GM21528 (cell line): Measurements from ENCODE around the gene PDE4D.

Experiments
- ATAC-seq: cut with Tn5 transposase; IDR thresholded peaks from one replicate; pipeline ENCODE4 v1.9.1; 2021; ENCODE audit warnings: mild to moderate bottlenecking, moderate library complexity; ENCODE audit not compliant: unreplicated experiment, low FRiP score

PDE4D gene

GRCh38 chr5:59564895-59565294 is 328.6 kb downstream of the PDE4D start:
- no peak for ATAC-seq

DNA sequence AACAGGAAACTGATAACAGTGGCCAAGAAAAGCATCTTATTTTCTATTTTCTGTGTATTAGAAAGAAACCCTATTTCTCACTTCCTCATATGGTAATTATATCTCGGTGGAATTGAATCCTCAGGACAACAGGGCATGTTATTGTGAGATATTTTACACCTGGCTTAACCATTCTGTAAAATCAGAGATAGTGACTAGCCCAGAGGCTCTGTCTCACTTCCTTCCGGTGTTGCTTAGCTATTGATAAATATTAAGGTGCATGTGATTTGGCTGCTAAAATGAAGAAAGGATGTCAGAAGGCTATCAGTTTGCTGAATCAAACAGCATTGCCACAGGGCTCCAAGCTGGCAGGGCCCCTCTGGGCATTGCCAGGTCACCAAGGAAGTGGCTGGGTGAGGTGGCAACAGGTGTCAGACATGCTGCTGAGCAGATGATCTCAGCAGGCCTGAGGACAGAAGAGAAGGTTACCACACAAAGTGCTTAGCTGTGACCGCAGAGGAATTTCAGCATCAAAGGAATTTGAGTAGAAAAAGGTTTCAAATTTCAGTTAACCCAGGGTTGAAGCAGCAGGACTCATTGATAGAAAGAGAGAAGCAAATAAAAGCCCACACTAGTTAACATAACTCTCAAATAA is 330.7 kb downstream of the PDE4D start:
- peak; percentile 97 for ATAC-seq

- no peak for ATAC-seq
Observed at GRCh38 chr5:59560553-59560952, 333.0 kb downstream of the PDE4D start.

GRCh38 chr5:59559847-59560246 is 333.7 kb downstream of the PDE4D start:
- no peak for ATAC-seq

GRCh38 chr5:59559323-59559722 is 334.2 kb downstream of the PDE4D start:
- no peak for ATAC-seq

- ATAC-seq = no peak
Observed at GRCh38 chr5:59558501-59558900, 335.0 kb downstream of the PDE4D start.

DNA sequence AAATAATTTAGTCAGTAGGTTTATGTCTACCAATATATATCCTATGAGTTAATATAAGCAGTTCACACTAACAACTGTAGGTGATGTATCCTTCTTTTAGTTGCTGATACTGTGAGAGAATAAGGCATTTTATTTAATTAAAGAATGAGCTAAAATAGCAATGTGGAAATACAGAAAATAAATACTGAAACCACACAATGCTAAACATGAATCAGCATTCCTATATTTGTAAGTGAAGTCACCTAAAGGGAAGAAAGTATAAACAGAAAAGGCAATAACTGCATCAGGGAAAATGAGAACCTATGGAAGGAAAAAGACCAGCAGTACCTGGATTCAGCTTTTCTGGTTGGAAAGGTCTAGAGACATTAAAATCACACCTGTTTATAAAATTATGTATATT is 336.0 kb downstream of the PDE4D start:
- ATAC-seq = no peak

- no peak for ATAC-seq
Observed at GRCh38 chr5:59555596-59555995, 337.9 kb downstream of the PDE4D start.

DNA sequence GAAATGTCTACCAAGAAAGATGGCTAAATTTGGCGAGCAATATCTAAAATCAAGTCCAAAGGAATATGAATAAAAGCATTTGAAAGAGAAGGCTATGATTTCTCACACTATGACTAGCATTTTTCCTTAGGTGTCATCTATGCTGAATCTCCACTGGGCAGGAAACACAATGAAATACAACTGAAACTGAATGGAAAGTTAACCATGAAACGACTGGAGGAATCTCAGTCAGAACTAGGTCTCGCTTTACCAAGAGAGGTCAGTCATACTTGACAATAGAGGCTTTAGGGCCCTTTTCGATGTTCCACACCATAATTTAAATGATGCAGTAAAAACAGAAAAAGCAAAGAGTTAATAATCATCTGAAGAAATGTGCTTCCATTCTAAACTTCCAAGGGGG is 339.0 kb downstream of the PDE4D start:
- ATAC-seq = no peak

DNA sequence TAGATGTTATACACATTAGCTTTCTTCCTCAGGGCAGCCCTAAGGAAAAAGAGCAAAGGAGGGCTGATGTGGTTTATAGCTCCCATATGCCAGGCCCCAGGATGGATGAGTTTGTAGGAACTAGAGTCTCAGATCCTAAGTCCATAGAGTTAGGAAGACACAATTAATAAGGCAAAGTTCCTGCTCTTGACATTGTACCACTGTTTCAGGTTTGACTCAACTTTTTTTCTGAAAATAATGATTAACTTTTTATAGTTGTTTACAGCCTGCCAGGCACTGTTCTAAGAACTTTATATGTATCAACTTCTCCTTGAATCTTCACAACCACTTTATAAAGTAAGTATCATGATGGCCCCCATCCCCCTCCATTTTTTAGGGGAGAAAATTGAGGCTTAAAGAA is 339.5 kb downstream of the PDE4D start:
- no peak for ATAC-seq

DNA sequence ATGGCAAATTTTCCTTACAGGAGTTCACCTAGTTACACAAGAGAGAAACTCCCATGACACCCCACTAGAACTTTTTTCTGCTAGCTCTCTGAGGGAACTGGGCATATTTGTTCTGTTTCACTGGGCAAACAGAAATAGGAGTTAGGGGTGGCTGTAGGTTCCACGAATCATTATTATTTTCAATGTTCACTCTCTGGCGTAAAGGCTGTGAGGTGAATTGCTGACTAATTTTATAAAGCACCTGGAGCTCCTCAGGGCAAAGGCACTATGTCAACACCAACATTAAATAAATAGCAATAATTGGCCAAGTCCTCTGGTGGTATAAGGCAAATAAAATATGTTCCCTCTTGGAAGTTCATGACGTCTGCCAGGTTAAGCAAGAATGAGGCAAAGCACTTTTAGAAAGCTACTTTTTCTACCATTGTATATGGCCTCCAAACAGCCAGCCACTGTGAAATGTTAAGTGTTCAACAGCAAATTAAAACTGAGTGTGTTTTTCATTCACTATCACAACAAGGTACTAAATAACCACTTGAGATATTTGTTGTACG is 344.6 kb downstream of the PDE4D start:
- no peak for ATAC-seq

DNA sequence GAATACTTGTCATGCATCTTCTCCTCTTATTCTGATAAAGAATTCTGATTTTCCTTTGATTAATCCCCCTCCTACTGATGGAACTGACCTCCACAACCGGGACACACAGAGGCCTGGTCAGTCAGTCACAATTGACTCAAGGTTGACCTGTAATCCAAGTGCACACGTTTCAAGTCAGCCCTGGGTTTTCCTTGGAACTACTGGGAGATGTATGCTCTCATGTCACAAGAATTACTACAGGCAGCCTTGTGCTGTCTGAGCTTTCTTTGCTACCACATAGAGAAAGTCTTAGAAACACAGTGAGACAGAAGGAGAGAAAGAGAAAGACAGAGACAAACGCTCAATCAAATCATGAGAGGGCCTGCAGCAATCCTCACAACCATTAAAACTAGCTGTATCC is 345.8 kb downstream of the PDE4D start:
- no peak for ATAC-seq

GRCh38 chr5:59544573-59544972 is 349.0 kb downstream of the PDE4D start:
- ATAC-seq = no peak

- no peak for ATAC-seq
Observed at GRCh38 chr5:59543821-59544442, 349.6 kb downstream of the PDE4D start.

- no peak for ATAC-seq
Observed at GRCh38 chr5:59542851-59543820, 350.4 kb downstream of the PDE4D start.

GRCh38 chr5:59542306-59542705 is 351.2 kb downstream of the PDE4D start:
- no peak for ATAC-seq

DNA sequence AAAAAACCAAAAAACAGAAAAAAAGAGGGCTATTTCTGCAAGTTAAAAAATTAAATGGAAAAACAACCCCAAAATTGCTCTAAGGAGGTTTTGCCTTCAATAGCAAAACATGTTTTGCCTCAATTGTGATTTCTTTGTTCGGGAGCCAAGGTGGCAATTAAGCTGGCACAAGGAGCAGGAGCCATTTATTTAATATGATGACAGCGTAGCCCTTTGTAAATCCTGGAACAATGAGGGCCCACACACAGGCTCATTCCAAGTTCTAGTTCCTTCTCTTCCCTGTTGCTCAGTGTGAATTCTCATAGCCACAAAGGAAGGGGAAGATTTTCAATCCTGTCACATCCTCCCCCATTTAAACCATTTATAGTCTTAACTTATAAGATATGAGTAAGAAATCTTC is 353.2 kb downstream of the PDE4D start:
- ATAC-seq = no peak

DNA sequence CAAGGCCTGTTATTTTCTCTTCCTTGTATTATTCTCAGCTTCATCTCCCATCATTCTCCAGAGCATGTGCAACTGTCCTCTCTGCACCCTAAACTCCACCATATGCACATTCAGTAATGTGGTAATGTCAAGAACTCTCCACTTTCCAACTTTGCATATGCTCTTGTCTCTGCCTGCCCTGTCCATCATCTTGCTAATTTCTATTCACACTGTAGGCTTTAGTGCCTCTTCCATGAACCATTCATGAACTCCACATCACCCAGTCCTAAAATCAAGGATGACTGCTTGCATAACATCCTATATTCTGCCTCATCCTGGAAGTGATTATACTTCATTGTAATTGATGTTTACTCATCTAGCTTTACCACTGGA is 354.8 kb downstream of the PDE4D start:
- no peak for ATAC-seq

- no peak for ATAC-seq
Observed at GRCh38 chr5:59537961-59538749, 355.4 kb downstream of the PDE4D start.

DNA sequence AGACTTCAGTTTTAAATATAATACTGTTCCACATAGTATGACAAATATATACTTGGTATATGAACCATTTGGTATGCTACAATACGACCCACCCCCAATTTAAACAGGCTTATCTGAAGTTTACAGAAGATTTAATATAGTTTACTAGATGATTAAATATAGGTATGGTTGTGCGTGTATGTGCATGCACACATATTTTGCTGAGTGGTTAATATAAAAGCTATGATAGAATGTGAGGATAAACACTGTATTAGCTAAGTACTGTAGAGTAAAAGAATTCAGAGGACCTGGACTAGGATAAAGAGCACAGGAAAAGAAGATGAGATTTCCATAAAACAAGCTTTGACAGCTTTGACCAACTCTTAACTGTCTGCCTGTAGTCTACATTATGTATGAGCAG is 356.7 kb downstream of the PDE4D start:
- no peak for ATAC-seq
